Gastrocnemius medialis (tissue), 4 donors: Measurements from ENCODE around the gene CADM2. TPM values are rescaled to one million over a fixed set of nuclear protein-coding genes. Genes with fewer than 3 reads are reported as not detected.

Experiments used
- ATAC-seq, 2 donors: fragments of 150-250 bp; one replicate each; pipeline ENCODE4 v1.9.1; 2016
- DNase-seq, 2 donors: peaks; one replicate each; pipeline ENCODE4 v3.0.0-alpha.2; 2019
- H3K27ac ChIP-seq, 4 donors: fragments of 200-600 bp; sonication (generic); 1 replicate in 1 of 4; 2 replicates in 3 of 4; pipeline ENCODE4 v1.5.1; 2016 to 2018; ENCODE audit warnings: mild to moderate bottlenecking in 2 of 4, moderate library complexity in 1 of 4
- H3K27me3 ChIP-seq, 3 donors: fragments of 200-600 bp; sonication (generic) in 2 of 3; 1 replicate in 1 of 3; 2 replicates in 2 of 3; pipeline versions ENCODE4 v1.5.1 to v1.6.0; 2016 to 2019; ENCODE audit warnings: mild to moderate bottlenecking in 1 of 3, moderate library complexity in 1 of 3
- H3K36me3 ChIP-seq, 2 donors: fragments of 200-600 bp; sonication (generic) in 1 of 2; one replicate each; pipeline ENCODE4 v1.5.1; 2017 to 2018
- H3K4me1 ChIP-seq, 2 donors: fragments of 200-600 bp; sonication (generic) in 1 of 2; one replicate each; pipeline ENCODE4 v1.5.1; 2016 to 2017; ENCODE audit warnings: mild to moderate bottlenecking in 2 of 2
- H3K4me3 ChIP-seq, 4 donors: fragments of 200-600 bp; sonication (generic) in 3 of 4; 1 replicate in 1 of 4; 2 replicates in 3 of 4; pipeline ENCODE4 v1.5.1; 2016 to 2019; ENCODE audit warnings: mild to moderate bottlenecking in 2 of 4
- H3K9me3 ChIP-seq, 3 donors: fragments of 200-600 bp; sonication (generic) in 2 of 3; 1 replicate in 1 of 3; 2 replicates in 2 of 3; pipeline ENCODE4 v1.5.1; 2016 to 2019
- POLR2A ChIP-seq, 2 donors: fragments of 450-650 bp; IDR thresholded peaks; one replicate each; pipeline ENCODE4 v1.6.1; 2017; ENCODE audit warnings: antibody characterized with exemption in 2 of 2, mild to moderate bottlenecking in 2 of 2, moderate library complexity in 2 of 2
- in situ Hi-C, 4 donors: fragments of 200-750 bp; cut with MboI; loops; one replicate each; pipeline versions ENCODE4 v1.15.0 to v1.8.0; 2017; ENCODE audit warnings: low sequenced_read_pairs in 4 of 4
- intact Hi-C: fragments of 100-400 bp; cut with DNase I; formaldehyde crosslinking; loops from one replicate; pipeline ENCODE4 v1.15.1; 2023; ENCODE audit warnings: low total_unique reads
- total RNA-seq, 4 donors: library from RNA; depleted of rRNA; stranded (reverse); fragments of >200 nt; gene quantifications; one replicate each; pipeline versions ENCODE4 v1.1.0 to v1.2.3, GENCODE V29; 2016
- TF ChIP-seq, protein P1 (sequence below), 5 experiments: fragments of 450-650 bp in 3 of 5; fragments of 200-600 bp in 2 of 5; sonication (generic) in 2 of 5; IDR thresholded peaks in 4 of 5; conservative IDR thresholded peaks in 1 of 5; 1 replicate in 4 of 5; 2 replicates in 1 of 5; pipeline ENCODE4 v1.5.1; 2016 to 2019; ENCODE audit warnings: antibody characterized with exemption in 5 of 5, mild to moderate bottlenecking in 3 of 5, moderate library complexity in 3 of 5

CADM2 gene
- total RNA-seq, 4 donors from 2014 or later, result 2.7 to 9.0 (median 6.0) TPM

DNA sequence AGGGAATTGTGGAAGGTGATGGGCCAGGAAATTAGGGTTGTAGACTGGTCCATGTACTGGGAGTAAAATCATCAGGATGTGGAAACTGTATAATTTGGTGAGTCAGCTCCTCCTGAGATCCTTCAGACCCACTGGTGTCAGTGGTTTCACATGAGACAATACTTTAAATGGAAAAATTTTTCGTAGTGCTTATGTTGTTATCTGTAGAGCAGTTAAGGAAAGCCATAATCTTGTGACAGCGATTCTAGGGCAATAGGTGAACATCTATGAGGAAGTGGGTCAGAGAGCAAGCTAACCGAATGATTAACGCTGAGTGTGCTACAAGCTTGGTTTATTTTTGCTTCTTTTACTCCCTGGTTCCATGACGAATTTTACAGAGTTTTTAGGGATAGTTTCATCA lies 200.6 kb downstream of the CADM2 start:
- no peak overlapping the region for H3K4me3 ChIP-seq
- no peak overlapping the region for H3K27ac ChIP-seq
- no peaks in the 10 kb centered on the region for H3K4me1 ChIP-seq
- H3K36me3 ChIP-seq, result no peaks in the 10 kb centered on the region
- H3K27me3 ChIP-seq, result no peaks in the 10 kb centered on the region
- no peaks in the 10 kb centered on the region for H3K9me3 ChIP-seq
- ATAC-seq (no peak), DNase-seq (no peak)
- TF ChIP-seq, protein P1, sequence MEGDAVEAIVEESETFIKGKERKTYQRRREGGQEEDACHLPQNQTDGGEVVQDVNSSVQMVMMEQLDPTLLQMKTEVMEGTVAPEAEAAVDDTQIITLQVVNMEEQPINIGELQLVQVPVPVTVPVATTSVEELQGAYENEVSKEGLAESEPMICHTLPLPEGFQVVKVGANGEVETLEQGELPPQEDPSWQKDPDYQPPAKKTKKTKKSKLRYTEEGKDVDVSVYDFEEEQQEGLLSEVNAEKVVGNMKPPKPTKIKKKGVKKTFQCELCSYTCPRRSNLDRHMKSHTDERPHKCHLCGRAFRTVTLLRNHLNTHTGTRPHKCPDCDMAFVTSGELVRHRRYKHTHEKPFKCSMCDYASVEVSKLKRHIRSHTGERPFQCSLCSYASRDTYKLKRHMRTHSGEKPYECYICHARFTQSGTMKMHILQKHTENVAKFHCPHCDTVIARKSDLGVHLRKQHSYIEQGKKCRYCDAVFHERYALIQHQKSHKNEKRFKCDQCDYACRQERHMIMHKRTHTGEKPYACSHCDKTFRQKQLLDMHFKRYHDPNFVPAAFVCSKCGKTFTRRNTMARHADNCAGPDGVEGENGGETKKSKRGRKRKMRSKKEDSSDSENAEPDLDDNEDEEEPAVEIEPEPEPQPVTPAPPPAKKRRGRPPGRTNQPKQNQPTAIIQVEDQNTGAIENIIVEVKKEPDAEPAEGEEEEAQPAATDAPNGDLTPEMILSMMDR (IDR thresholded peaks at IDR 0.05 in 4 of 5, conservative IDR thresholded peaks at IDR 0.05 in 1 of 5), result no peak
- no peak for TF ChIP-seq POLR2A (IDR thresholded peaks at IDR 0.05)
- intact Hi-C loops (no loop called here), in situ Hi-C loops (no loop called here)

DNA sequence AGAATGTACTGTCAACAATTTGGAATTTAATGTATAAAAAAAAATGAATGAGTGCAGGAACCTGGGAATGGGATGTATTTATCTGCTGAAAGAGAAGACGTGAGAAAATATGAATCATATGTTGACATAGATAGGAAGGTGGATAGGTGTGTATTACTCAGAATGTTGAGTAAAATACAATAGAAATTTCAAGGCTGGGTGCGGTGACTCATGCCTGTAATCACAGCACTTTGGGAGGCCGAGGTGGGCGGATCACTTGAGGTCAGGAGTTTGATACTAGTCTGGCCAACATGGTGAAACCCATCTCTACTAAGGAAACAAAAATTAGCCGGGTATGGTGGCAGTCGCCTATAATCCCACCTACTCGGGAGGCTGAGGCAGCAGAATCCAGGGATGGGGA lies 202.8 kb downstream of the CADM2 start:
- Histone ChIP-seq H3K9me3 (no peaks in the 10 kb centered on the region), H3K4me3 (no peak overlapping the region), H3K27ac (no peak overlapping the region), H3K27me3 (no peaks in the 10 kb centered on the region), H3K36me3 (no peaks in the 10 kb centered on the region), H3K4me1 (no peaks in the 10 kb centered on the region)
- ATAC-seq (no peak), DNase-seq (no peak)
- TF ChIP-seq, protein P1 (IDR thresholded peaks at IDR 0.05 in 4 of 5, conservative IDR thresholded peaks at IDR 0.05 in 1 of 5), result no peak
- no peak for TF ChIP-seq POLR2A (IDR thresholded peaks at IDR 0.05)
- in situ Hi-C loops (no loop called here), intact Hi-C loops (no loop called here)

DNA sequence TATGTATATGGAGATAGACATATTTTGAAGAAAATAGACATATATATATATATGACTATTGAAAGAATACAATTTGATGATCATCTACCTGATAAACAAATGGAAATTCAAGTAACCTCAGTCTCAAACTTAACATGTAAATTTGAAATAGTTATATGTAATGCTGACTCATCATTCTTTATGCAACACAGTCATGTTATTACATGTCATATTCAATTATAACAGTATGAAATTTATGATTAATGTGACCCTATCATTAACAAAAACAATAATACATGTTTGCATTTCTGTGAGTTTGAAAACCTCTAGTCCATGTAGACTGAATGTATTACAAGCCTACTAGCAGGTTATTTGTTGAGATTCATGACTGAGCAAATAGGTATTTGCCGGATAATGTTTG lies 204.1 kb downstream of the CADM2 start:
- ATAC-seq, result no peak
- Histone ChIP-seq H3K4me1 (no peaks in the 10 kb centered on the region), H3K9me3 (no peaks in the 10 kb centered on the region), H3K27me3 (no peaks in the 10 kb centered on the region), H3K27ac (no peak overlapping the region), H3K4me3 (no peak overlapping the region), H3K36me3 (no peaks in the 10 kb centered on the region)
- intact Hi-C loops (no loop called here), in situ Hi-C loops (no loop called here)
- DNase-seq, result no peak
- no peak for TF ChIP-seq POLR2A (IDR thresholded peaks at IDR 0.05)
- TF ChIP-seq, protein P1 (IDR thresholded peaks at IDR 0.05 in 4 of 5, conservative IDR thresholded peaks at IDR 0.05 in 1 of 5), result no peak

DNA sequence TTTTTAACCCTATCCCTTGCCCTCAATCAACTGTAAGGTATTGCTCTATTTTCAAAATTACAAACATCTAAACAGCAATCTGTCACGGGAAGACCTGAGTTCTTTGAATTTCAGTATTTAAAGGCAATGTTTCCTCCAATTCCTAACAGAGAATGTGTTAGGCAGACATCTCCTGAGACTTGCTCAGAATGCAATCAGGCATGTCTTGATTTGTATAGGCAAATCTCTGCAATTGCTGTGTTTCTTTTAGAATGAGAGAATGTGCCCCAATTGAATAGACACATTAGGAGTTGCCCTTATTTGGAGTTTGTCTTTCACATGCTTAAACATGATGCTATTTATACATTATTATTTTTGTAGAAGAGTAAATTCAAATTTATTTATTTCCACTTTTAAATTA lies 205.6 kb downstream of the CADM2 start:
- no peak overlapping the region for H3K27ac ChIP-seq
- H3K27me3 ChIP-seq, result no peaks in the 10 kb centered on the region
- no peak for ATAC-seq
- no peaks in the 10 kb centered on the region for H3K4me1 ChIP-seq
- no peak for TF ChIP-seq POLR2A (IDR thresholded peaks at IDR 0.05)
- TF ChIP-seq, protein P1 (IDR thresholded peaks at IDR 0.05 in 4 of 5, conservative IDR thresholded peaks at IDR 0.05 in 1 of 5), result no peak
- DNase-seq, result no peak
- in situ Hi-C loops (no loop called here), intact Hi-C loops (no loop called here)
- no peaks in the 10 kb centered on the region for H3K36me3 ChIP-seq
- no peaks in the 10 kb centered on the region for H3K9me3 ChIP-seq
- H3K4me3 ChIP-seq, result no peak overlapping the region

DNA sequence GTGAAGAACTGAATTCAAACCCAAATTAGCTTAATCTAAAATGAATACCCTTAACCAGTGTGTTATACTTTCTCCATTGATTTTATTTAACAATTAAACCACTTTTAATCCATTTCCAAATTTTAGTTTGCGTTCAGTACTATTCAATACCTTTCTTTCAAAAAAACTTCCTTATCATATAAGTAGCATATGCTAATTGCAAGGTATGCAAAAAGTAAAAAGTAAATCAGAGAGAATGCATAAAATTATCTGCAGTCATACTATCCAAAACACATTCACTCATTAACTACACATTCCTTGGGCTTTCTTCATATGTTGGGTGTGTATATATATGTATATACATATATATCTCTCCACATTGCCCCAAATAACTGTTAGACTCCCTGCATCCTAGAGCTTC lies 208.8 kb downstream of the CADM2 start:
- ATAC-seq, result no peak
- DNase-seq, result no peak
- TF ChIP-seq, protein P1 (IDR thresholded peaks at IDR 0.05 in 4 of 5, conservative IDR thresholded peaks at IDR 0.05 in 1 of 5), result no peak
- TF ChIP-seq POLR2A (IDR thresholded peaks at IDR 0.05), result no peak
- in situ Hi-C loops (no loop called here), intact Hi-C loops (no loop called here)
- no peak overlapping the region for H3K27ac ChIP-seq
- no peaks in the 10 kb centered on the region for H3K27me3 ChIP-seq
- H3K9me3 ChIP-seq, result no peaks in the 10 kb centered on the region
- no peak overlapping the region for H3K4me3 ChIP-seq
- peaks cover 11 to 13% of the 10 kb centered on the region in 2 donors for H3K4me1 ChIP-seq
- no peaks in the 10 kb centered on the region for H3K36me3 ChIP-seq
